Neutrophil (primary cell): ENCODE measurements around the gene GLYATL1B.
"Not testable (repeated sequence)": the region's sequence is repeated elsewhere in the genome, so short reads cannot be mapped to it uniquely, and the experiment has no call there.

Source experiments
- H3K27ac ChIP-seq: fragments of 200-600 bp; sonication (generic); 2 replicates; pipeline ENCODE4 v1.5.1; 2016; ENCODE audit warnings: mild to moderate bottlenecking, moderate library complexity
- H3K27me3 ChIP-seq: fragments of 200-600 bp; sonication (generic); 2 replicates; pipeline ENCODE4 v1.6.0; 2016; ENCODE audit warnings: mild to moderate bottlenecking
- H3K36me3 ChIP-seq: fragments of 200-600 bp; sonication (generic); 2 replicates; pipeline ENCODE4 v1.5.1; 2017
- H3K4me1 ChIP-seq, 2 experiments: fragments of 200-600 bp in 1 of 2; sonication (generic) in 1 of 2; 1 replicate in 1 of 2; 2 replicates in 1 of 2; pipeline versions ENCODE4 v1.5.1 to v1.6.1; 2013 to 2016; ENCODE audit warnings: low read depth in 1 of 2, low read length in 1 of 2, mild to moderate bottlenecking in 1 of 2, moderate library complexity in 1 of 2; ENCODE audit not compliant: control insufficient read depth in 1 of 2, insufficient read depth in 1 of 2
- H3K4me3 ChIP-seq, 2 experiments: fragments of 200-600 bp in 1 of 2; sonication (generic) in 1 of 2; 1 replicate in 1 of 2; 2 replicates in 1 of 2; pipeline ENCODE4 v1.5.1; 2013 to 2016; ENCODE audit warnings: low read depth in 1 of 2, low read length in 1 of 2, mild to moderate bottlenecking in 1 of 2, moderate library complexity in 1 of 2
- H3K9me3 ChIP-seq: fragments of 200-600 bp; sonication (generic); 2 replicates; pipeline ENCODE4 v1.5.1; 2016
- CTCF ChIP-seq: fragments of 200-600 bp; sonication (generic); IDR thresholded peaks from 2 replicates; pipeline ENCODE4 v1.5.1; 2016; ENCODE audit warnings: antibody characterized with exemption

The GLYATL1B gene

GRCh38 chr11:59062602-59063529, 23.2 kb upstream of the GLYATL1B start:
- Histone ChIP-seq H3K27ac (no peak overlapping the region), H3K27me3 (peaks cover 83% of the 10 kb centered on the region)
- TF ChIP-seq CTCF, result no peak

GRCh38 chr11:59063996-59064727, 21.9 kb upstream of the GLYATL1B start:
- not testable (repeated sequence) for H3K36me3 ChIP-seq, H3K4me3 ChIP-seq, H3K9me3 ChIP-seq, H3K4me1 ChIP-seq, H3K27ac ChIP-seq
- peaks cover 84% of the 10 kb centered on the region for H3K27me3 ChIP-seq

More at GRCh38 chr11:59062602-59063529, 23.2 kb upstream of the GLYATL1B start:
- Histone ChIP-seq H3K9me3 (no peaks in the 10 kb centered on the region), H3K4me3 (no peak overlapping the region), H3K4me1 (peaks cover 0 to 4% of the 10 kb centered on the region in 2 experiments), H3K36me3 (no peaks in the 10 kb centered on the region)

- H3K9me3 ChIP-seq, result no peaks in the 10 kb centered on the region
- H3K4me3 ChIP-seq, result no peak overlapping the region
- no peaks in the 10 kb centered on the region for H3K4me1 ChIP-seq
- H3K27me3 ChIP-seq, result peaks cover 59% of the 10 kb centered on the region
- H3K36me3 ChIP-seq, result no peaks in the 10 kb centered on the region
- no peak overlapping the region for H3K27ac ChIP-seq
- no peak for TF ChIP-seq CTCF
Measured at GRCh38 chr11:59069087-59069486, 17.0 kb upstream of the GLYATL1B start.

GRCh38 chr11:59076876-59077571, 9.1 kb upstream of the GLYATL1B start:
- Histone ChIP-seq H3K27me3 (no peaks in the 10 kb centered on the region), H3K4me1 (no peaks in the 10 kb centered on the region), H3K4me3 (no peak overlapping the region), H3K27ac (no peak overlapping the region), H3K36me3 (no peaks in the 10 kb centered on the region), H3K9me3 (no peaks in the 10 kb centered on the region)
- no peak for TF ChIP-seq CTCF

- no peaks in the 10 kb centered on the region for H3K36me3 ChIP-seq
- H3K4me1 ChIP-seq, result no peaks in the 10 kb centered on the region
- no peaks in the 10 kb centered on the region for H3K9me3 ChIP-seq
- no peak for TF ChIP-seq CTCF
- H3K27me3 ChIP-seq, result no peaks in the 10 kb centered on the region
- no peak overlapping the region for H3K4me3 ChIP-seq
- H3K27ac ChIP-seq, result no peak overlapping the region
Measured at GRCh38 chr11:59078435-59078834, 7.7 kb upstream of the GLYATL1B start.
